ENCODE results near the gene ATAD3B. TPM values are rescaled to one million over a fixed set of nuclear protein-coding genes. Genes with fewer than 3 reads are reported as not detected.
"Not testable (repeated sequence)": the region's sequence is repeated elsewhere in the genome, so short reads cannot be mapped to it uniquely, and the experiment has no call there.

ATAD3B gene
- total RNA-seq, 4 donors from 2014 or later: 13.0 to 40.3 (median 17.1) TPM

DNA sequence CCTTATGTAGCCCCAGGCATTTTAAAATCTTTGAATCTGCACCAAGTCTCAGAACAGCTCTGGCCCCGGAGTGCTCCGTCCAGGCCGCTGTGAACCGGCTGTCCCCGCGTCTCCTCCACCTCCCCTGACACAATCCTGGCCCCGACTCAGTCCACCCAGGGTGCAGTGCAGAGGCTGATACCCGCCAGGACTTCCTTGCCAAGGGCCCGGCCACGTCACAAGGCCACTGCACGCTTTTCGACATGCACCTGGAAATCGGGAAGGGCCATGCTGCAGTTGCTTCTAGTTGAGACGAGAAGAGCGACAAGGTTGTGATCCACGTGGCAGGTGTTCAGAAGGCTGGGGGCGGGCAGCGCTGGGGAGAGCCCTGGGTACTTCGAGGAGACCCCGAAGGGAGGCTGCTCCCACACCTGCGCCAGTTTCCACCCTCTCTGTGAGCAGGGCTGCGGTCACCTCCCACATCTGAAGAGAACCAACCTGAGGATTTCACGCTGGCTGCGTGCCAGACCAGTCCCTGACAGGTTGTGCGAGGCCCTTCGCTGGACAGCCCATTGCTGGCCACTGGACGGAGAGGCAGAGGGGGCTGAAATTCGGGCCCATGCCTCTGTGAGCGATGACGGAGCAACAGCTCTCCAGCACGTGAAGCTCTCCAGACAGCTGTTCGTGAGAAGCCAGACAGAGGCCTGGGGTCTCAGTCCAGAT, 29.3 kb upstream of the ATAD3B start:
- DNase-seq (ENCODE audit: low spot score in 2 of 2): no peak
- intact Hi-C loops (cut with DNase I; ENCODE audit: low total_unique reads): no loop called here
- no peak overlapping the region for H3K4me3 ChIP-seq (ENCODE audit: low read depth, poor library complexity, severe bottlenecking)
- TF ChIP-seq POLR2A (IDR thresholded peaks at IDR 0.05) (no peak), CTCF (IDR thresholded peaks at IDR 0.05) (no peak)
- 87 to 90% methylated on average over 26 to 32 of the region's 32 CpGs for WGBS, 2 donors

DNA sequence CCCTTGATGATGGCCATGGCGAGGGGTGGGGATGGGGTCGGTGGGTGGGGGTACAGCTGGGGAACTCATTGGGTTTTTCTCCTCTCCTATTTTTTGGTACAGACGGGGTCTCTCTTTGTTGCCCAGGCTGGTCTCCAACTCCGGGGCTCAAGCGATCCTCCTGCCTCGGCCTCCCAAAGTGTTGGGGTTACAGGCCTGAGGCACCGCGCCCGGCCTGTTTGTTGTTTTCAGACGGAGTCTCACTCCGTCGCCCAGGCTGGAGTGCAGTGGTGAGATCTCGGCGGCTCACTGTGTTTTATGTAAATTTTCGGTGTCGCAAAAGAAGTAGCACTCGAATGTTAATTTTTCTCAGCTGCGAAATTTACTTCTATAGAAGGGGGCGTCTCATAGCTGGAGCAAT, 24.9 kb upstream of the ATAD3B start:
- 90 to 92% methylated on average over 19 of the region's 19 CpGs for WGBS, 2 donors
- DNase-seq (ENCODE audit: low spot score in 2 of 2); H3K4me3 ChIP-seq (ENCODE audit: low read depth, poor library complexity, severe bottlenecking); intact Hi-C loops (cut with DNase I; ENCODE audit: low total_unique reads): not testable (repeated sequence)

DNA sequence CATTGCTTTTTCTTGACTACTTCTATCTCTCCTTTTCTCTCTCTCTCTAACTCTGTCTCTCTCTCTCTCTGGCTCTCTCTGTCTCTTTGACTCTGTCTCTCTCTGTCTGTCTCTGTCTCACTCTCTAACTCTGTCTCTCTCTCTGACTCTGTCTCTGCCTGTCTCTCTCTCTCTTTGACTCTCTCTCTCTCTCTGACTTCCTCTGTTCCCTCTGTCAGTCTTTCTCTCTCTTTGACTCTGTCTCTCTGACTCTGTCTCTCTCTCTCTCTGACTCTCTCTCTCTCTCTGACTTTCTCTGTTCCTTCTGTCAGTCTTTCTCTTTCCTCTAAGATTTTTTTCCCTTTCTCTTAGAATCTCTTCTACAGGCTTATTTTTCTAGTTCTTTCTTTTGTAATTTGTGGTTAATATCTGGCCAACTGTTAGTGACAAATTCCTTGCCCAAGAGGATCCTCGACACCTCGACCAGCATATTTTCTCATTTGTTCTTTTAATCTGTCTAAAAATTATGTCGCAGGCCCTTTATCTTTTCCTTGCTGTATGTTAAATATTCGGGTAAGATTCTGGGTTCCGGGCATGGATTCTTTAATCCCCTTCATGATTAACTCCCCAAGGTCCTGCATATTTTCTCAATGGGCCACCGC, 22.3 kb upstream of the ATAD3B start, which contains the start of gene ATAD3C:
ATAD3C (plus strand) TSS at position 591 of the 641 bp plus-strand sequence. CDS start 995 bp downstream, outside the sequence.
- no peak for DNase-seq (ENCODE audit: low spot score in 2 of 2)
- TF ChIP-seq CTCF (IDR thresholded peaks at IDR 0.05) (no peak), POLR2A (IDR thresholded peaks at IDR 0.05) (no peak)
- intact Hi-C loops (cut with DNase I; ENCODE audit: low total_unique reads): no loop called here

GRCh38 chr1:1450616-1451015, 20.9 kb upstream of the ATAD3B start:
- DNase-seq (ENCODE audit: low spot score in 2 of 2); H3K4me3 ChIP-seq (ENCODE audit: low read depth, poor library complexity, severe bottlenecking); intact Hi-C loops (cut with DNase I; ENCODE audit: low total_unique reads): not testable (repeated sequence)
- WGBS, 2 donors: 84 to 86% methylated on average over 22 of the region's 22 CpGs

More for the DNA sequence above, 22.3 kb upstream of the ATAD3B start, which contains the start of gene ATAD3C:
- no peak within 1 kb of the TSS for H3K4me3 ChIP-seq (ENCODE audit: low read depth, poor library complexity, severe bottlenecking)
- WGBS, 2 donors: 85 to 86% methylated on average over 6 of the region's 6 CpGs

GRCh38 chr1:1451696-1452364, 19.7 kb upstream of the ATAD3B start:
- H3K4me3 ChIP-seq (ENCODE audit: low read depth, poor library complexity, severe bottlenecking): no peak overlapping the region
- intact Hi-C loops (cut with DNase I; ENCODE audit: low total_unique reads): no loop called here
- WGBS, 2 donors: 88 to 94% methylated on average over 23 to 26 of the region's 26 CpGs
- no peak for TF ChIP-seq POLR2A (IDR thresholded peaks at IDR 0.05)
- no peak for DNase-seq (ENCODE audit: low spot score in 2 of 2)

GRCh38 chr1:1452365-1452739, 19.2 kb upstream of the ATAD3B start:
- DNase-seq (ENCODE audit: low spot score in 2 of 2); intact Hi-C loops (cut with DNase I; ENCODE audit: low total_unique reads); H3K4me3 ChIP-seq (ENCODE audit: low read depth, poor library complexity, severe bottlenecking): not testable (repeated sequence)
- 65 to 69% methylated on average over 8 of the region's 8 CpGs for WGBS, 2 donors

GRCh38 chr1:1452882-1453281, 18.7 kb upstream of the ATAD3B start:
- 95% methylated on average over 16 of the region's 16 CpGs for WGBS, 2 donors
- intact Hi-C loops (cut with DNase I; ENCODE audit: low total_unique reads): no loop called here
- H3K4me3 ChIP-seq (ENCODE audit: low read depth, poor library complexity, severe bottlenecking): no peak overlapping the region
- DNase-seq (ENCODE audit: low spot score in 2 of 2): peak in 1 of 2 donors; percentile 78
- TF ChIP-seq CTCF (IDR thresholded peaks at IDR 0.05) (no peak), POLR2A (IDR thresholded peaks at IDR 0.05) (no peak)

DNA sequence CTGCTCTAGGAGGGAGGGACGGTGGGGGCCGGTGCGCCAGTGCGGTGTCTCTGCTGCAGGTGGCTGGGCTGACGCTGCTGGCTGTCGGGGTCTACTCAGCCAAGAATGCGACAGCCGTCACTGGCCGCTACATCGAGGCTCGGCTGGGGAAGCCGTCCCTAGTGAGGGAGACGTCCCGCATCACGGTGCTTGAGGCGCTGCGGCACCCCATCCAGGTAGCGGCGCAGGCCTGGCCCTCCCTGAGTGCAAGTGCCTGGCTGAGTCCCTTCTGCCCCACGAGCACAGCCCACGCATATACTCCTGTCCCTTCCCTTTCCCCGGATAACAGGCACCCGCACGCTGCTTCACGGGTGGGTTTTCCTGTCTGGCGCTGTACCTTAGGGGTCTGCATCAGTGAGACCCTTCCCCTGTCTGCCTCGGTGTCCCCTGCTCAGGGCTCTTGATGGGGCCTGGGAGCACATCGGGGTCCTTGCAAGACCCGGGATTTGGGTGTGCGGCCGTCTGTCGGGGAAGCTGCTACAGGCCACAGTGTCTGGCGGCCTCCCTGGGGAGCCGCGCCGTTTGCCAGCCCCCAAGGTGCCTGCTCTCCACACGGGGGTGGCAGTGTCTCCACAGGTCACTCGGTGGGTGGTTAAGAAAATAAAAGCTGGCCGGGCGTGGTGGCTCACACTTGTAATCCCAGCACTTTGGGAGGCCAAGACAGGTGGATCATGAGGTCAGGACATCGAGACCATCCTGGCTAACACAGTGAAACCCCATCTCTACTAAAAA, 17.1 kb upstream of the ATAD3B start:
- 86 to 90% methylated on average over 25 to 33 of the region's 41 CpGs for WGBS, 2 donors
- DNase-seq (ENCODE audit: low spot score in 2 of 2); intact Hi-C loops (cut with DNase I; ENCODE audit: low total_unique reads); H3K4me3 ChIP-seq (ENCODE audit: low read depth, poor library complexity, severe bottlenecking): not testable (repeated sequence)
